T-helper 1 cell treated with Interleukin-12 subunit alpha and Interleukin-12 subunit beta and Interleukin-4 antibody, amounts not matched to agents 30 μg/mL and 1 μg/mL, for 36 hours (primary cell): ENCODE measurements around the gene MEOX2.

Experiments
- H3K27ac Mint-ChIP-seq: one replicate; pipeline ENCODE4 v1.8.0; 2021; ENCODE audit warnings: mild to moderate bottlenecking, mixed read lengths
- H3K27me3 Mint-ChIP-seq: one replicate; pipeline ENCODE4 v1.8.0; 2021; ENCODE audit warnings: low read depth, mixed read lengths
- H3K36me3 Mint-ChIP-seq: one replicate; pipeline ENCODE4 v1.8.0; 2021; ENCODE audit warnings: low read depth, mixed read lengths
- H3K4me1 Mint-ChIP-seq: one replicate; pipeline ENCODE4 v1.8.0; 2021; ENCODE audit warnings: low read depth, mixed read lengths
- H3K4me3 Mint-ChIP-seq: one replicate; pipeline ENCODE4 v1.8.0; 2021; ENCODE audit warnings: mild to moderate bottlenecking, moderate library complexity, mixed read lengths
- H3K9me3 Mint-ChIP-seq: one replicate; pipeline ENCODE4 v1.8.0; 2021; ENCODE audit warnings: mixed read lengths

The MEOX2 gene

GRCh38 chr7:15662451-15662850, 24.0 kb downstream of the MEOX2 start:
- no peaks in the 10 kb centered on the region for H3K9me3 Mint-ChIP-seq
- no peaks in the 10 kb centered on the region for H3K27me3 Mint-ChIP-seq
- H3K36me3 Mint-ChIP-seq, result no peaks in the 10 kb centered on the region
- H3K4me1 Mint-ChIP-seq, result no peaks in the 10 kb centered on the region
- no peak overlapping the region for H3K27ac Mint-ChIP-seq
- H3K4me3 Mint-ChIP-seq, result no peak overlapping the region

GRCh38 chr7:15658247-15658646, 28.2 kb downstream of the MEOX2 start:
- H3K4me3 Mint-ChIP-seq, result no peak overlapping the region
- H3K9me3 Mint-ChIP-seq, result no peaks in the 10 kb centered on the region
- no peak overlapping the region for H3K27ac Mint-ChIP-seq
- H3K4me1 Mint-ChIP-seq, result no peaks in the 10 kb centered on the region
- no peaks in the 10 kb centered on the region for H3K27me3 Mint-ChIP-seq
- H3K36me3 Mint-ChIP-seq, result no peaks in the 10 kb centered on the region

GRCh38 chr7:15652776-15653290, 33.6 kb downstream of the MEOX2 start:
- no peak overlapping the region for H3K4me3 Mint-ChIP-seq
- H3K27me3 Mint-ChIP-seq, result no peaks in the 10 kb centered on the region
- H3K9me3 Mint-ChIP-seq, result no peaks in the 10 kb centered on the region
- H3K27ac Mint-ChIP-seq, result no peak overlapping the region
- no peaks in the 10 kb centered on the region for H3K36me3 Mint-ChIP-seq
- no peaks in the 10 kb centered on the region for H3K4me1 Mint-ChIP-seq

- no peaks in the 10 kb centered on the region for H3K4me1 Mint-ChIP-seq
- H3K36me3 Mint-ChIP-seq, result no peaks in the 10 kb centered on the region
- no peaks in the 10 kb centered on the region for H3K9me3 Mint-ChIP-seq
- H3K27ac Mint-ChIP-seq, result no peak overlapping the region
- no peak overlapping the region for H3K4me3 Mint-ChIP-seq
- H3K27me3 Mint-ChIP-seq, result no peaks in the 10 kb centered on the region
These were observed 34.8 kb downstream of the MEOX2 start for GRCh38 chr7:15651693-15652092.

GRCh38 chr7:15650787-15651186, 35.7 kb downstream of the MEOX2 start:
- no peak overlapping the region for H3K27ac Mint-ChIP-seq
- no peaks in the 10 kb centered on the region for H3K4me1 Mint-ChIP-seq
- H3K4me3 Mint-ChIP-seq, result no peak overlapping the region
- H3K27me3 Mint-ChIP-seq, result no peaks in the 10 kb centered on the region
- H3K9me3 Mint-ChIP-seq, result no peaks in the 10 kb centered on the region
- no peaks in the 10 kb centered on the region for H3K36me3 Mint-ChIP-seq

- H3K27ac Mint-ChIP-seq, result no peak overlapping the region
- H3K9me3 Mint-ChIP-seq, result no peaks in the 10 kb centered on the region
- H3K36me3 Mint-ChIP-seq, result no peaks in the 10 kb centered on the region
- H3K27me3 Mint-ChIP-seq, result no peaks in the 10 kb centered on the region
- no peak overlapping the region for H3K4me3 Mint-ChIP-seq
- no peaks in the 10 kb centered on the region for H3K4me1 Mint-ChIP-seq
These were observed 38.0 kb downstream of the MEOX2 start for GRCh38 chr7:15648461-15648961.

GRCh38 chr7:15647309-15647708, 39.2 kb downstream of the MEOX2 start:
- no peaks in the 10 kb centered on the region for H3K4me1 Mint-ChIP-seq

GRCh38 chr7:15643000-15643705, 43.3 kb downstream of the MEOX2 start:
- no peaks in the 10 kb centered on the region for H3K36me3 Mint-ChIP-seq
- H3K4me1 Mint-ChIP-seq, result no peaks in the 10 kb centered on the region
- H3K27me3 Mint-ChIP-seq, result no peaks in the 10 kb centered on the region
- no peak overlapping the region for H3K27ac Mint-ChIP-seq
- H3K4me3 Mint-ChIP-seq, result no peak overlapping the region
- H3K9me3 Mint-ChIP-seq, result peaks cover 3% of the 10 kb centered on the region

More at GRCh38 chr7:15647309-15647708, 39.2 kb downstream of the MEOX2 start:
- H3K9me3 Mint-ChIP-seq, result no peaks in the 10 kb centered on the region
- no peak overlapping the region for H3K27ac Mint-ChIP-seq
- no peaks in the 10 kb centered on the region for H3K36me3 Mint-ChIP-seq
- H3K4me3 Mint-ChIP-seq, result no peak overlapping the region
- no peaks in the 10 kb centered on the region for H3K27me3 Mint-ChIP-seq

- Mint-ChIP-seq H3K27ac (no peak overlapping the region), H3K4me1 (no peaks in the 10 kb centered on the region), H3K4me3 (no peak overlapping the region), H3K27me3 (no peaks in the 10 kb centered on the region), H3K36me3 (no peaks in the 10 kb centered on the region), H3K9me3 (peaks cover 3% of the 10 kb centered on the region)
These were observed 57.6 kb downstream of the MEOX2 start for GRCh38 chr7:15628876-15629275.

GRCh38 chr7:15626041-15626440, 60.4 kb downstream of the MEOX2 start:
- Mint-ChIP-seq H3K4me3 (no peak overlapping the region), H3K27me3 (no peaks in the 10 kb centered on the region), H3K4me1 (no peaks in the 10 kb centered on the region), H3K36me3 (no peaks in the 10 kb centered on the region), H3K27ac (no peak overlapping the region), H3K9me3 (no peaks in the 10 kb centered on the region)

- H3K36me3 Mint-ChIP-seq, result no peaks in the 10 kb centered on the region
- H3K27me3 Mint-ChIP-seq, result no peaks in the 10 kb centered on the region
- no peaks in the 10 kb centered on the region for H3K4me1 Mint-ChIP-seq
- no peaks in the 10 kb centered on the region for H3K9me3 Mint-ChIP-seq
- H3K27ac Mint-ChIP-seq, result no peak overlapping the region
- no peak overlapping the region for H3K4me3 Mint-ChIP-seq
These were observed 61.0 kb downstream of the MEOX2 start for GRCh38 chr7:15625466-15625865.

- H3K27ac Mint-ChIP-seq, result no peak overlapping the region
- H3K4me3 Mint-ChIP-seq, result no peak overlapping the region
- H3K36me3 Mint-ChIP-seq, result no peaks in the 10 kb centered on the region
- H3K9me3 Mint-ChIP-seq, result peaks cover 3% of the 10 kb centered on the region
- no peaks in the 10 kb centered on the region for H3K27me3 Mint-ChIP-seq
- no peaks in the 10 kb centered on the region for H3K4me1 Mint-ChIP-seq
These were observed 65.0 kb downstream of the MEOX2 start for GRCh38 chr7:15621468-15621867.

GRCh38 chr7:15620491-15621185, 65.8 kb downstream of the MEOX2 start:
- Mint-ChIP-seq H3K9me3 (peaks cover 3% of the 10 kb centered on the region), H3K27me3 (no peaks in the 10 kb centered on the region), H3K4me3 (no peak overlapping the region), H3K4me1 (no peaks in the 10 kb centered on the region), H3K27ac (no peak overlapping the region), H3K36me3 (no peaks in the 10 kb centered on the region)

- H3K27ac Mint-ChIP-seq, result no peak overlapping the region
- H3K36me3 Mint-ChIP-seq, result no peaks in the 10 kb centered on the region
- no peaks in the 10 kb centered on the region for H3K4me1 Mint-ChIP-seq
- H3K9me3 Mint-ChIP-seq, result peaks cover 3% of the 10 kb centered on the region
- no peak overlapping the region for H3K4me3 Mint-ChIP-seq
- H3K27me3 Mint-ChIP-seq, result no peaks in the 10 kb centered on the region
These were observed 68.2 kb downstream of the MEOX2 start for GRCh38 chr7:15618275-15618674.

GRCh38 chr7:15612205-15612604, 74.3 kb downstream of the MEOX2 start:
- Mint-ChIP-seq H3K36me3 (no peaks in the 10 kb centered on the region), H3K4me1 (no peaks in the 10 kb centered on the region)

More at GRCh38 chr7:15612205-15612604, 74.3 kb downstream of the MEOX2 start:
- peaks cover 4% of the 10 kb centered on the region for H3K9me3 Mint-ChIP-seq
- no peaks in the 10 kb centered on the region for H3K27me3 Mint-ChIP-seq
- no peak overlapping the region for H3K27ac Mint-ChIP-seq
- no peak overlapping the region for H3K4me3 Mint-ChIP-seq
